HPDE6-E6E7 (cell line): ENCODE data around the gene MAP3K2.

Experiments used
- DNase-seq: peaks from one replicate; pipeline ENCODE4 v3.0.0; 2011; ENCODE audit warnings: missing footprints; ENCODE audit errors: extremely low spot score

MAP3K2 gene

GRCh38 chr2:127351603-127352002 is 36.2 kb downstream of the MAP3K2 start:
- no peak for DNase-seq

DNA sequence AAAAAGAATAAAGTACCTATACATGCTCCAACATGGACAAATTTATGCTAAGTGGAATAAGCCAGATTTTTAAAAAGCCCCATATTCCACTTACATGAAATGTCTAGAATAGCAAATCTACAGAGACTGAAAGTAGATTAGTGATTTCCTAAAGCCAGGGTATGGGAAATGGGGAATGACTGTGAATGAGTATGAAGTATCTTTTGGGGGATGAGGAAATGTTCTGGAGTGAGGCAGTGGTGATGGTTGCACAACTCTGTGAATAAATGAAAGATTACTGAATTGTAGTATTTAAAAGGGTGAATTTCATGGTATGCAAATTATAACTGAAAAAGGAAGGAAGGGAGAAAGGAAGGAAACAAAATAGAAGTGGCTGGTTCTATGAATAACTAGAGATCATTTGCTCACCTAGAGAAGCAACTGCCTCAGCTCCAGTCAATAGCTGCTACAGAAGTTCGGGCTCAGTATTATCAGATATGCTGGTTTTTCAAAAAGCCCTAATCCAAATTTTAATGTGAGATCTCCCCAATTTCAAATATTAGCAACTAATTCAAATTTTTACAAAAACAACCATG is 39.3 kb downstream of the MAP3K2 start:
- no peak for DNase-seq

- DNase-seq = no peak
These were observed 39.9 kb downstream of the MAP3K2 start for GRCh38 chr2:127347734-127348392.

- DNase-seq = no peak
These were observed 40.8 kb downstream of the MAP3K2 start for GRCh38 chr2:127347015-127347414.

DNA sequence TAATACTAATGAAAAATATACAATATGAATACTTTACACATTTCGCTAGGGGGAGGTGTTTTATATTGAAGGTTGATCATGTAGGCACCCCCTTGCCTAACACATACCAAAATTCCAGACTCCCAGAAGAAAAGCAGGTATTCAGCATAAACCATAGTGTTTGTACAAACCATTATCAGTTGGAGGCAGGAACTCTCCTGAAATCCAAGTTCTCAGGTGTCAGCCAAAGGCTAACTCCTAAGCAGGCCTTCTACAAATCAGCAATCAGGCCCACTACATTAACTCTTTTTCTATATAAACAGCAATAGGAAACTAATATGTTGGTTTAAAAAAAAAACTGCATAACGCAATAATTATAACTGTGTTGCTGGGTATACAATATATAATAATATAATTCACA is 44.5 kb downstream of the MAP3K2 start:
- no peak for DNase-seq

- no peak for DNase-seq
These were observed 45.7 kb downstream of the MAP3K2 start for GRCh38 chr2:127342101-127342500.

GRCh38 chr2:127332335-127332734 is 55.4 kb downstream of the MAP3K2 start:
- no peak for DNase-seq

DNA sequence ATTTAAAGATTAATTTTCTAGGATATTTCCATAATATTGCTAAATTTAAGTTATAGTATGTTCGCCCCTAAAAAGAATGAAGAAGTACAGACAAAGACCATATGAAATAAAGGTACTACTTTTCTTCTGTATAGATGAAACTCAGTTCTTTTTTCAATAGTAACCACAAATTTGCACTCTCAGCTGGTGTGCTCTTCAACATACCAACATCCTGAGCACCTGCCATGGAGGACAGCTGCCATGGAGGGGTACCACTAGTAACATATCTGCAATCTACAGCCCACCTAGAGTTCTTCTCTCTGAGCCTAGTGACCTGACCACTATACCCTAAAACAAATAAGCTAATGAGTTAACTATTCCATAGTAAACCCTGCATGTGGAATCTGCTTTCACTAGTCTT is 57.0 kb downstream of the MAP3K2 start:
- no peak for DNase-seq

GRCh38 chr2:127326289-127326945 is 61.4 kb downstream of the MAP3K2 start:
- no peak for DNase-seq

- peak; percentile 12 for DNase-seq
These were observed 63.1 kb downstream of the MAP3K2 start for GRCh38 chr2:127324635-127325034.

- DNase-seq = no peak
These were observed 66.5 kb downstream of the MAP3K2 start for GRCh38 chr2:127321303-127321702.

- no peak for DNase-seq
These were observed 67.0 kb downstream of the MAP3K2 start for GRCh38 chr2:127320586-127321275.

DNA sequence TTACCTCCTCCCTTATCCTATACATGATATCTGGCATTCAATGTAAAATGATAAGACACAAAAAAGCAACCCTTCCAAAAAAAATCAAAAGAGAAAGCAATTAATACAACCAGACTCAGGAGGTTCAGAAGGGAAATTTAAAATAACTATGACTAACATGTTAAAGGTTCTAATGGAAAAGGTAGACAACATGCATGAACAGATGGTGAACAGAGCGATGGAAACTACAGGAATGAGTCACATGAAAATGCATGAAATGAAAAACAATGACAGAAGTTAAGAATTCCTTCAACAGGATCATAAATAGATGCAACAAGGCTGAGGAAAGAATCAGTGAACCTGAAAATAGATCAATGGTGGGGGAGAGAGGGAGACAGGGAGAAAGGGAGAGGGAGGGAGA is 67.7 kb downstream of the MAP3K2 start:
- no peak for DNase-seq

GRCh38 chr2:127314193-127314988 is 73.4 kb downstream of the MAP3K2 start:
- no peak for DNase-seq

- no peak for DNase-seq
These were observed 74.4 kb downstream of the MAP3K2 start for GRCh38 chr2:127313406-127313805.

- no peak for DNase-seq
These were observed 76.8 kb downstream of the MAP3K2 start for GRCh38 chr2:127310980-127311379.

GRCh38 chr2:127309468-127309867 is 78.3 kb downstream of the MAP3K2 start:
- DNase-seq = no peak

GRCh38 chr2:127308586-127309138 is 79.1 kb downstream of the MAP3K2 start:
- no peak for DNase-seq

DNA sequence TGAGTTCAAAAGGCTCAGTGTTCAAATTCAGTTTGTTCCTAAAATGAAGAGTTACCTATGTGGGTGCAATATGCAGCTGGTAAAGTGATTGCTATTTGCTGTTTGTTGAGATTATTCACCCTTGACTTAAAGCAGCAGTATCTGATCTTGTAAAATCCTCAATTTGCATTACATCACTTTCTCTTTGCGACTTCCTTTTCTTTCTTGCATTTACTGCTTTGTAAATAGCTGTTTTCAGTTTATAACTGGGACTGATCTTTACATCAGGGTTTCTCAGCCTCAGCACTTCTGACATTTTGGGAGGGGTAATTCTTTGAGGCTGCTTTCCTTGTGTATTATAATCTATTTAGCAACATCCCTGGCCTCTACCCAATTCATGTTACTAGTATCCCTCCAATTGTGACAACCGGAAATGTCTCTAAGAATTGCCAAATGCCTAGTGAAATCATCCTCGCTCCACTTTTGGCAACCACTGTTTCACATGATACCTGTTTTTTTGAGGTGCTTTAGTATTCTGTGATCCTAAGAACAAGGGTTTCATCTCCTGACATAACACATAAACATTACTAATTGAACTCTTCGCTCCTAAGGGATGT is 81.7 kb downstream of the MAP3K2 start:
- no peak for DNase-seq

- DNase-seq = no peak
These were observed 85.6 kb downstream of the MAP3K2 start for GRCh38 chr2:127302168-127302567.
